Mucosa of descending colon (tissue), 3 donors: ENCODE measurements around the gene PIK3AP1. TPM values are rescaled to one million over a fixed set of nuclear protein-coding genes. Genes with fewer than 3 reads are reported as not detected.

Experiments used
- ATAC-seq: fragments of 200-7000 bp; cut with Tn5 transposase; one replicate; pipeline ENCODE4 v1.9.1; 2020; ENCODE audit warnings: mild to moderate bottlenecking, moderate library complexity
- DNase-seq, 3 donors: peaks; one replicate each; pipeline ENCODE4 v3.0.0-alpha.2; 2020
- H3K36me3 ChIP-seq: fragments of 200-600 bp; one replicate; pipeline ENCODE4 v1.8.0; 2021; ENCODE audit warnings: low read depth, mild to moderate bottlenecking
- H3K4me1 ChIP-seq: fragments of 200-600 bp; one replicate; pipeline ENCODE4 v1.8.0; 2021; ENCODE audit warnings: low read depth, mild to moderate bottlenecking
- H3K4me3 ChIP-seq: fragments of 200-600 bp; one replicate; pipeline ENCODE4 v1.8.0; 2021; ENCODE audit warnings: mild to moderate bottlenecking
- H3K9me3 ChIP-seq: fragments of 200-600 bp; one replicate; pipeline ENCODE4 v1.8.0; 2021; ENCODE audit warnings: mild to moderate bottlenecking
- CTCF ChIP-seq: fragments of 200-600 bp; IDR thresholded peaks from one replicate; pipeline ENCODE4 v1.8.0; 2022; ENCODE audit warnings: antibody characterized with exemption, mild to moderate bottlenecking
- intact Hi-C, 2 donors: fragments of 100-400 bp; cut with DNase I in 1 of 2; cut with micrococcal nuclease in 1 of 2; formaldehyde crosslinking; loops; one replicate each; pipeline versions ENCODE4 v1.11.0 to v1.11.1; 2022; cut with DNase I, micrococcal nuclease
- total RNA-seq, 3 donors: library from RNA; stranded (reverse); fragmentation: NEBNext Ultra II Directional in 2 of 3; extraction: Animal tissue kit (Norgen Biotek cat#: 25700) in 2 of 3; gene quantifications; one replicate each; pipeline versions ENCODE4 v1.2.1 to v1.2.4, GENCODE V29; 2021 to 2023
- donor health status: DM: no; HTN: no; CAD: no; lungs with moderate emphysema.
- donor health status: DM: no; HTN: no; CAD: no.
- donor health status: DM: no; HTN: yes; CAD: no.

Gene PIK3AP1
- total RNA-seq, 3 donors from 2014 or later: 10.4 to 19.8 (median 13.2) TPM

- intact Hi-C loops: no loop called here
- Histone ChIP-seq H3K4me1 (peaks cover 2% of the 10 kb centered on the region), H3K36me3 (no peaks in the 10 kb centered on the region), H3K4me3 (no peak overlapping the region), H3K9me3 (no peaks in the 10 kb centered on the region)
- TF ChIP-seq CTCF: no peak
- peak; percentile 73 for ATAC-seq
- peak in 2 of 3 donors; percentile 55 to 63 for DNase-seq
Observed at GRCh38 chr10:96673318-96674099, 46.8 kb downstream of the PIK3AP1 start.

- no peak for TF ChIP-seq CTCF
- H3K4me3 ChIP-seq: no peak overlapping the region
- no peaks in the 10 kb centered on the region for H3K9me3 ChIP-seq
- no peak for DNase-seq
- H3K36me3 ChIP-seq: no peaks in the 10 kb centered on the region
- H3K4me1 ChIP-seq: peaks cover 2% of the 10 kb centered on the region
- no peak for ATAC-seq
- intact Hi-C loops: no loop called here
Observed at GRCh38 chr10:96672481-96673175, 47.7 kb downstream of the PIK3AP1 start.

- TF ChIP-seq CTCF: no peak
- intact Hi-C loops: no loop called here
- Histone ChIP-seq H3K4me1 (peaks cover 2% of the 10 kb centered on the region), H3K4me3 (no peak overlapping the region), H3K9me3 (no peaks in the 10 kb centered on the region), H3K36me3 (no peaks in the 10 kb centered on the region)
- ATAC-seq (no peak), DNase-seq (no peak)
Observed at GRCh38 chr10:96671211-96671890, 49.0 kb downstream of the PIK3AP1 start.

GRCh38 chr10:96670786-96671185, 49.5 kb downstream of the PIK3AP1 start:
- TF ChIP-seq CTCF: no peak
- intact Hi-C loops: no loop called here
- no peaks in the 10 kb centered on the region for H3K36me3 ChIP-seq
- H3K9me3 ChIP-seq: no peaks in the 10 kb centered on the region
- H3K4me3 ChIP-seq: no peak overlapping the region
- DNase-seq (no peak), ATAC-seq (peak; percentile 51)
- H3K4me1 ChIP-seq: peaks cover 2% of the 10 kb centered on the region

GRCh38 chr10:96667401-96667800, 52.9 kb downstream of the PIK3AP1 start:
- intact Hi-C loops: no loop called here
- H3K9me3 ChIP-seq: no peaks in the 10 kb centered on the region
- no peak overlapping the region for H3K4me3 ChIP-seq
- H3K36me3 ChIP-seq: no peaks in the 10 kb centered on the region
- ATAC-seq (no peak), DNase-seq (no peak)
- no peak for TF ChIP-seq CTCF
- peaks cover 2% of the 10 kb centered on the region for H3K4me1 ChIP-seq
